NCI-H82 treated with DMSO at 0.1 percent for 48 hours (cell line): ENCODE data around the gene SPRY1.

Experiments
- DNase-seq: peaks from one replicate; lab custom pipeline; 2025; ENCODE audit not compliant: unreplicated experiment; lab: John Stamatoyannopoulos, UW

Gene SPRY1

GRCh38 chr4:123379392-123379791 is 17.2 kb upstream of the SPRY1 start:
- DNase-seq, result no peak

GRCh38 chr4:123380728-123381716 is 15.6 kb upstream of the SPRY1 start:
- DNase-seq, result no peak

GRCh38 chr4:123381996-123382395 is 14.6 kb upstream of the SPRY1 start:
- no peak for DNase-seq

- no peak for DNase-seq
These were observed 13.0 kb upstream of the SPRY1 start for GRCh38 chr4:123383566-123383965.

GRCh38 chr4:123386609-123387008 is 10.0 kb upstream of the SPRY1 start:
- DNase-seq, result no peak

GRCh38 chr4:123390846-123391456 is 5.6 kb upstream of the SPRY1 start:
- no peak for DNase-seq

- DNase-seq, result no peak
These were observed 2.9 kb upstream of the SPRY1 start for GRCh38 chr4:123393721-123394120.

- peak; percentile 13 for DNase-seq
These were observed 810 bp downstream of the SPRY1 start for GRCh38 chr4:123397144-123398065.

GRCh38 chr4:123398066-123398852 is 1.7 kb downstream of the SPRY1 start:
- DNase-seq, result no peak

- DNase-seq, result no peak
These were observed 2.4 kb downstream of the SPRY1 start for GRCh38 chr4:123398853-123399626.

- no peak for DNase-seq
These were observed 3.2 kb downstream of the SPRY1 start for GRCh38 chr4:123399627-123400358.

- no peak for DNase-seq
These were observed 4.9 kb downstream of the SPRY1 start for GRCh38 chr4:123401271-123402120.

- no peak for DNase-seq
These were observed 5.5 kb downstream of the SPRY1 start for GRCh38 chr4:123402121-123402465.

GRCh38 chr4:123403080-123403604 is 6.5 kb downstream of the SPRY1 start:
- no peak for DNase-seq

- DNase-seq, result no peak
These were observed 7.9 kb downstream of the SPRY1 start for GRCh38 chr4:123404533-123404932.

- DNase-seq, result no peak
These were observed 8.8 kb downstream of the SPRY1 start for GRCh38 chr4:123405267-123405865.

GRCh38 chr4:123406872-123407271 is 10.3 kb downstream of the SPRY1 start:
- DNase-seq, result no peak
